ENCODE measurements around the gene ENPP3. TPM values are rescaled to one million over a fixed set of nuclear protein-coding genes. Genes with fewer than 3 reads are reported as not detected.

The ENPP3 gene
- total RNA-seq, 1 experiment from 2014 or later, result 0.15 TPM

DNA sequence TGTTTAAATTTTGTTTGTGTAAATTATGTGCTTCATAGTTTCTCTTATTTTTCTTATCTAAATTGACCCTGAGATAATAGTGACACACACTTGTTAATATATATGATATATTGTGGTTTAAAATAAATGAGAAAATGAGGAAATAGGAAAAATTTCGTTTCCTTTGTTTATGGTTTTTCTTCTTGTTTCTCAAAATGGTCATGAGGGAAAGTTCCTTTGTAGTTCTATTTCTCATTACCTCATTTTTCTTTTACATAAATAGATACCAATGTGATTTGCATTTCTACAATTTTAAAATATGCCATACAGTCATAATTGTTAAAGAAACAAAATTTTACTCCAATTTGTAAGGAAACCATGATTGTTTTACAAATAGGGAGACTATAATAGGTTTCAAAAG is 54.9 kb downstream of the ENPP3 start:
- H3K18ac ChIP-seq (ENCODE audit: insufficient read length, low read depth, low read length), result no peak overlapping the region
- H2BK12ac ChIP-seq (ENCODE audit: insufficient read length, low read depth, low read length), result no peak overlapping the region
- H4K5ac ChIP-seq (ENCODE audit: insufficient read length, low read depth, low read length), result no peak overlapping the region
- no peak overlapping the region for H2BK20ac ChIP-seq (ENCODE audit: low read depth, low read length, poor library complexity, severe bottlenecking)
- Mint-ChIP-seq H3K36me3 (ENCODE audit: insufficient read depth in 1 of 3, low read depth in 3 of 3) (no peaks in the 10 kb centered on the region), H3K27ac (no peak overlapping the region), H3K4me1 (peaks cover 14 to 16% of the 10 kb centered on the region in 2 experiments), H3K9me3 (no peaks in the 10 kb centered on the region; a peak in 1 of 5 replicates), H3K27me3 (ENCODE audit: low read depth) (peaks cover 8% of the 10 kb centered on the region), H3K4me3 (no peak overlapping the region)
- no peak overlapping the region for H3T11ph ChIP-seq (ENCODE audit: low read length)
- H2BK15ac ChIP-seq (ENCODE audit: low read depth, low read length), result no peak overlapping the region
- no peak overlapping the region for H3K56ac ChIP-seq (ENCODE audit: insufficient read length, low read depth, low read length)
- H3K4me2 ChIP-seq (ENCODE audit: insufficient read depth, insufficient read length, low read length), result no peak overlapping the region
- no peaks in the 10 kb centered on the region for H3K79me2 ChIP-seq (ENCODE audit: insufficient read depth, low read length)
- H4K91ac ChIP-seq (ENCODE audit: insufficient read length, low read depth, low read length), result no peak overlapping the region
- H2AK5ac ChIP-seq (ENCODE audit: insufficient read length, low read length), result no peak overlapping the region
- H3K14ac ChIP-seq (ENCODE audit: insufficient read depth, low read length), result no peak overlapping the region
- no peaks in the 10 kb centered on the region for H3K27me3 ChIP-seq (ENCODE audit: insufficient read depth, low read length)
- no peak overlapping the region for H2BK5ac ChIP-seq (ENCODE audit: insufficient read length, low read length)
- no peak for DNase-seq
- no peak overlapping the region for H4K8ac ChIP-seq (replicated peaks; ENCODE audit: insufficient read length, low read depth, low read length)
- WGBS (ENCODE audit: extremely low coverage, insufficient read length, low lambda C conversion rate), result 100% methylated on average over 1 of the region's 1 CpG
- no peaks in the 10 kb centered on the region for H3K9me3 ChIP-seq (ENCODE audit: control insufficient read depth, low read depth, low read length)
- no peak overlapping the region for H3K27ac ChIP-seq (ENCODE audit: insufficient read length, low read depth, low read length)
- no peaks in the 10 kb centered on the region; the same call in 1 of the 2 replicates for H3K4me1 ChIP-seq (ENCODE audit: insufficient read depth, low read length)
- TF ChIP-seq CTCF (conservative IDR thresholded peaks at IDR 0.05), result no peak
- H3K23ac ChIP-seq (ENCODE audit: insufficient read length, low read depth, low read length), result no peak overlapping the region
- no peaks in the 10 kb centered on the region for H3K79me1 ChIP-seq (ENCODE audit: insufficient read depth, low read depth, low read length, poor library complexity, severe bottlenecking)
- H3K4ac ChIP-seq (ENCODE audit: low read depth, low read length), result no peak overlapping the region
- H2AFZ ChIP-seq (ENCODE audit: low read length), result no peak overlapping the region
- no peak overlapping the region for H2BK120ac ChIP-seq (ENCODE audit: low read depth, low read length, poor library complexity, severe bottlenecking)
- no peaks in the 10 kb centered on the region for H3K23me2 ChIP-seq (ENCODE audit: insufficient read length, low read depth, low read length, poor library complexity, severe bottlenecking)
- H3K9ac ChIP-seq (ENCODE audit: extremely low read depth, insufficient read length, low read length), result no peak overlapping the region
- H4K20me1 ChIP-seq (ENCODE audit: control insufficient read depth, insufficient read depth, insufficient read length), result no peaks in the 10 kb centered on the region

Data from H9 (cell line).